Common myeloid progenitor, CD34-positive (primary cell): Measurements from ENCODE around the gene MAP1LC3A.

Experiments used
- CTCF ChIA-PET: fragments of 350-600 bp; sonication (Branson Sonifier 250); formaldehyde crosslinking; loops from one replicate; lab custom pipeline; 2021; ENCODE audit warnings: antibody characterized with exemption; lab: Charles Lee
- POLR2A ChIA-PET: fragments of 350-600 bp; sonication (Branson Sonifier 250); formaldehyde crosslinking; loops from one replicate; lab custom pipeline; 2021; ENCODE audit warnings: antibody characterized with exemption; lab: Charles Lee
- DNase-seq, 3 donors: peaks; one replicate each; pipeline versions ENCODE4 v3.0.0 to v3.0.0-alpha.2; 2013
- H3K27ac ChIP-seq, 2 experiments: 1 replicate in 1 of 2; 2 replicates in 1 of 2; pipeline ENCODE4 v1.7.0; 2013; ENCODE audit warnings: inconsistent platforms in 2 of 2, low read length in 2 of 2, mild to moderate bottlenecking in 2 of 2, low read depth in 1 of 2, moderate library complexity in 1 of 2; ENCODE audit not compliant: severe bottlenecking in 2 of 2, insufficient read depth in 1 of 2, poor library complexity in 1 of 2
- H3K27me3 ChIP-seq, 5 experiments: replicated peaks in 2 of 5; 1 replicate in 3 of 5; 2 replicates in 2 of 5; pipeline versions ENCODE4 v1.6.1 to v1.7.0; 2013; ENCODE audit warnings: low read length in 4 of 5, mild to moderate bottlenecking in 2 of 5, moderate library complexity in 2 of 5, inconsistent platforms in 1 of 5; ENCODE audit not compliant: insufficient read depth in 5 of 5, control insufficient read depth in 4 of 5
- H3K36me3 ChIP-seq, 4 experiments: 1 replicate in 2 of 4; 2 replicates in 2 of 4; pipeline versions ENCODE4 v1.6.1 to v1.7.0; 2013; ENCODE audit warnings: low read length in 3 of 4, control low read depth in 1 of 4, mild to moderate bottlenecking in 1 of 4; ENCODE audit not compliant: control insufficient read depth in 4 of 4, insufficient read depth in 4 of 4
- H3K4me1 ChIP-seq, 4 experiments: 1 replicate in 3 of 4; 2 replicates in 1 of 4; pipeline versions ENCODE4 v1.6.1 to v1.7.1; 2013; ENCODE audit warnings: low read length in 3 of 4, mild to moderate bottlenecking in 3 of 4, control low read depth in 1 of 4, inconsistent platforms in 1 of 4, moderate library complexity in 1 of 4; ENCODE audit not compliant: control insufficient read depth in 4 of 4, insufficient read depth in 4 of 4; ENCODE audit errors: control extremely low read depth in 1 of 4
- H3K4me3 ChIP-seq, 7 experiments: 1 replicate in 4 of 7; 2 replicates in 3 of 7; pipeline versions ENCODE4 v1.5.1 to v1.7.0; 2013; ENCODE audit warnings: mild to moderate bottlenecking in 7 of 7, low read length in 6 of 7, moderate library complexity in 6 of 7, inconsistent platforms in 2 of 7, low read depth in 2 of 7, control low read depth in 1 of 7; ENCODE audit not compliant: insufficient read depth in 4 of 7, control insufficient read depth in 1 of 7; ENCODE audit errors: extremely low read depth in 1 of 7
- H3K9me3 ChIP-seq, 5 experiments: 1 replicate in 4 of 5; 2 replicates in 1 of 5; pipeline versions ENCODE4 v1.6.1 to v1.7.1; 2013; ENCODE audit warnings: low read length in 4 of 5, mild to moderate bottlenecking in 2 of 5, inconsistent platforms in 1 of 5, low read depth in 1 of 5, moderate library complexity in 1 of 5; ENCODE audit not compliant: control insufficient read depth in 4 of 5, insufficient read depth in 2 of 5; ENCODE audit errors: control extremely low read depth in 1 of 5
- WGBS: methylation state at CpG from one replicate; pipeline ENCODE4 v1.1.5; 2013; ENCODE audit not compliant: insufficient coverage; 5-methylcytosine and 5-hydroxymethylcytosine counted together

Gene MAP1LC3A

GRCh38 chr20:34553366-34553867 is 5.1 kb upstream of the MAP1LC3A start:
- no peak overlapping the region for H3K27ac ChIP-seq
- H3K27me3 ChIP-seq, result no peaks in the 10 kb centered on the region
- no peaks in the 10 kb centered on the region for H3K9me3 ChIP-seq
- H3K4me3 ChIP-seq, result no peak overlapping the region
- peaks cover 3 to 13% (median 9%) of the 10 kb centered on the region in 4 experiments for H3K4me1 ChIP-seq
- H3K36me3 ChIP-seq, result no peaks in the 10 kb centered on the region
- no peak for DNase-seq
- CTCF ChIA-PET, result no interaction called here
- WGBS, result 93% methylated on average over 2 of the region's 4 CpGs
- POLR2A ChIA-PET, result no interaction called here

GRCh38 chr20:34557936-34558319 is 590 bp upstream of the MAP1LC3A start:
- peak in 2 of 3 donors; percentile 29 to 39 for DNase-seq
- Histone ChIP-seq H3K27me3 (no peaks in the 10 kb centered on the region), H3K4me1 (peaks cover 3 to 9% (median 7%) of the 10 kb centered on the region in 4 experiments), H3K4me3 (peak overlapping the region; percentile 55 to 85 (median 74)), H3K27ac (peak overlapping the region; percentile 50 to 81), H3K36me3 (peaks cover 0 to 4% (median 0%) of the 10 kb centered on the region in 4 experiments), H3K9me3 (no peaks in the 10 kb centered on the region)
- POLR2A ChIA-PET, result interaction anchor here (0.6 to 1.5 kb wide), 7 partner anchors 9 to 267 kb away, joined by 3 to 9 read pairs (median 4); no protein-coding TSS in a partner anchor
- CTCF ChIA-PET, result interaction anchor here (0.6 to 2.0 kb wide), 3 partner anchors 12 to 244 kb away, joined by 3 to 5 read pairs (median 3); no protein-coding TSS in a partner anchor
- 11% methylated on average over 11 of the region's 11 CpGs for WGBS

GRCh38 chr20:34559311-34560140 is 1.0 kb downstream of the MAP1LC3A start:
- Histone ChIP-seq H3K27ac (no peak overlapping the region), H3K9me3 (no peaks in the 10 kb centered on the region), H3K4me1 (peaks cover 3 to 9% (median 7%) of the 10 kb centered on the region in 4 experiments), H3K27me3 (no peaks in the 10 kb centered on the region), H3K36me3 (peaks cover 0 to 4% (median 0%) of the 10 kb centered on the region in 4 experiments), H3K4me3 (no peak overlapping the region)
- no peak for DNase-seq
- ChIA-PET CTCF (interaction anchor here (1.0 to 2.0 kb wide), 5 partner anchors 8 to 149 kb away, joined by 3 to 5 read pairs (median 3); no protein-coding TSS in a partner anchor), POLR2A (interaction anchor here (1.5 to 1.6 kb wide), 2 partner anchors 8 to 10 kb away, joined by 4 to 7 read pairs; no protein-coding TSS in a partner anchor)
- WGBS, result 94% methylated on average over 34 of the region's 43 CpGs

- DNase-seq, result no peak
- Histone ChIP-seq H3K36me3 (peaks cover 0 to 4% (median 0%) of the 10 kb centered on the region in 4 experiments), H3K4me3 (no peak overlapping the region), H3K27ac (no peak overlapping the region), H3K27me3 (no peaks in the 10 kb centered on the region), H3K9me3 (no peaks in the 10 kb centered on the region), H3K4me1 (peaks cover 3 to 9% (median 7%) of the 10 kb centered on the region in 4 experiments)
- ChIA-PET CTCF (interaction anchor here (1.2 kb wide), 1 partner anchor 10 kb away, joined by 3 read pairs; no protein-coding TSS in a partner anchor), POLR2A (no interaction called here)
- WGBS, result 94% methylated on average over 12 of the region's 12 CpGs
Measured at GRCh38 chr20:34560141-34560523, 1.6 kb downstream of the MAP1LC3A start.

GRCh38 chr20:34560614-34561013 is 2.1 kb downstream of the MAP1LC3A start:
- POLR2A ChIA-PET, result no interaction called here
- H3K27me3 ChIP-seq, result no peaks in the 10 kb centered on the region
- H3K9me3 ChIP-seq, result no peaks in the 10 kb centered on the region
- peaks cover 3 to 9% (median 7%) of the 10 kb centered on the region in 4 experiments for H3K4me1 ChIP-seq
- WGBS, result 97% methylated on average over 7 of the region's 7 CpGs
- DNase-seq, result no peak
- H3K4me3 ChIP-seq, result no peak overlapping the region
- CTCF ChIA-PET, result no interaction called here
- no peak overlapping the region for H3K27ac ChIP-seq
- H3K36me3 ChIP-seq, result peaks cover 0 to 6% (median under 1%) of the 10 kb centered on the region in 4 experiments

- CTCF ChIA-PET, result interaction anchor here (0.7 to 2.3 kb wide), 10 partner anchors 9 to 208 kb away, joined by 3 to 14 read pairs (median 6); partner anchors contain the start of gene TP53INP2
- Histone ChIP-seq H3K9me3 (no peaks in the 10 kb centered on the region), H3K4me1 (peaks cover 3 to 9% (median 7%) of the 10 kb centered on the region in 4 experiments), H3K27me3 (no peaks in the 10 kb centered on the region), H3K36me3 (peaks cover 0 to 8% (median 1%) of the 10 kb centered on the region in 4 experiments), H3K27ac (no peak overlapping the region), H3K4me3 (no peak overlapping the region)
- POLR2A ChIA-PET, result interaction anchor here (0.9 kb wide), 1 partner anchor 148 kb away, joined by 3 read pairs; no protein-coding TSS in a partner anchor
- WGBS, result 93% methylated on average over 10 of the region's 10 CpGs
- no peak for DNase-seq
Measured at GRCh38 chr20:34561661-34562060, 3.1 kb downstream of the MAP1LC3A start.
